Stimulated activated CD4-positive, alpha-beta T cell treated with anti-CD3 and anti-CD28 coated beads, TNF-alpha, amount 100 ng/mL, for 24 hours (primary cell): Measurements from ENCODE around the gene ZKSCAN8.

ENCODE experiments used
- DNase-seq, 3 experiments: peaks; one replicate each; pipeline ENCODE4 v3.0.0-alpha.2; 2020; ENCODE audit warnings: low read depth in 3 of 3

Gene ZKSCAN8

GRCh38 chr6:28139860-28140543, 1.7 kb upstream of the ZKSCAN8 start:
- no peak for DNase-seq

- DNase-seq = no peak
Observed at GRCh38 chr6:28140616-28141015, 1.1 kb upstream of the ZKSCAN8 start.

GRCh38 chr6:28142446-28142845, 763 bp downstream of the ZKSCAN8 start:
- no peak for DNase-seq

- DNase-seq = no peak
Observed at GRCh38 chr6:28145231-28145630, 3.5 kb downstream of the ZKSCAN8 start.

GRCh38 chr6:28152531-28152930, 10.8 kb downstream of the ZKSCAN8 start:
- no peak for DNase-seq

- DNase-seq = no peak
Observed at GRCh38 chr6:28153546-28153945, 11.9 kb downstream of the ZKSCAN8 start.

GRCh38 chr6:28154357-28154756, 12.7 kb downstream of the ZKSCAN8 start:
- DNase-seq = no peak

- no peak for DNase-seq
Observed at GRCh38 chr6:28158318-28158717, 16.6 kb downstream of the ZKSCAN8 start.

- no peak for DNase-seq
Observed at GRCh38 chr6:28159029-28159607, 17.4 kb downstream of the ZKSCAN8 start.

- no peak for DNase-seq
Observed at GRCh38 chr6:28160233-28160632, 18.6 kb downstream of the ZKSCAN8 start.

GRCh38 chr6:28161410-28162079, 19.9 kb downstream of the ZKSCAN8 start:
- DNase-seq = peak; percentile 62 to 88 (median 80)

- DNase-seq = no peak
Observed at GRCh38 chr6:28165563-28165962, 23.9 kb downstream of the ZKSCAN8 start.

- DNase-seq = no peak
Observed at GRCh38 chr6:28167068-28167467, 25.4 kb downstream of the ZKSCAN8 start.

- no peak for DNase-seq
Observed at GRCh38 chr6:28167926-28168325, 26.2 kb downstream of the ZKSCAN8 start.

GRCh38 chr6:28171271-28171670, 29.6 kb downstream of the ZKSCAN8 start:
- no peak for DNase-seq

- no peak for DNase-seq
Observed at GRCh38 chr6:28172006-28172405, 30.3 kb downstream of the ZKSCAN8 start.

GRCh38 chr6:28176373-28176772, 34.7 kb downstream of the ZKSCAN8 start:
- no peak for DNase-seq

GRCh38 chr6:28182255-28182654, 40.6 kb downstream of the ZKSCAN8 start:
- no peak for DNase-seq

- DNase-seq = no peak
Observed at GRCh38 chr6:28188111-28188979, 46.7 kb downstream of the ZKSCAN8 start.

- DNase-seq = no peak
Observed at GRCh38 chr6:28200020-28200419, 58.3 kb downstream of the ZKSCAN8 start.

GRCh38 chr6:28203201-28203600, 61.5 kb downstream of the ZKSCAN8 start:
- no peak for DNase-seq

- no peak for DNase-seq
Observed at GRCh38 chr6:28205879-28206278, 64.2 kb downstream of the ZKSCAN8 start.
